DMS53 treated with DMSO at 0.1 percent for 48 hours (cell line): Measurements from ENCODE around the gene DDX4.

Experiments used
- DNase-seq: peaks from one replicate; lab custom pipeline; 2025; ENCODE audit not compliant: unreplicated experiment; lab: John Stamatoyannopoulos, UW

DDX4 gene

GRCh38 chr5:55820488-55820887, 82.6 kb downstream of the DDX4 start:
- no peak for DNase-seq

DNA sequence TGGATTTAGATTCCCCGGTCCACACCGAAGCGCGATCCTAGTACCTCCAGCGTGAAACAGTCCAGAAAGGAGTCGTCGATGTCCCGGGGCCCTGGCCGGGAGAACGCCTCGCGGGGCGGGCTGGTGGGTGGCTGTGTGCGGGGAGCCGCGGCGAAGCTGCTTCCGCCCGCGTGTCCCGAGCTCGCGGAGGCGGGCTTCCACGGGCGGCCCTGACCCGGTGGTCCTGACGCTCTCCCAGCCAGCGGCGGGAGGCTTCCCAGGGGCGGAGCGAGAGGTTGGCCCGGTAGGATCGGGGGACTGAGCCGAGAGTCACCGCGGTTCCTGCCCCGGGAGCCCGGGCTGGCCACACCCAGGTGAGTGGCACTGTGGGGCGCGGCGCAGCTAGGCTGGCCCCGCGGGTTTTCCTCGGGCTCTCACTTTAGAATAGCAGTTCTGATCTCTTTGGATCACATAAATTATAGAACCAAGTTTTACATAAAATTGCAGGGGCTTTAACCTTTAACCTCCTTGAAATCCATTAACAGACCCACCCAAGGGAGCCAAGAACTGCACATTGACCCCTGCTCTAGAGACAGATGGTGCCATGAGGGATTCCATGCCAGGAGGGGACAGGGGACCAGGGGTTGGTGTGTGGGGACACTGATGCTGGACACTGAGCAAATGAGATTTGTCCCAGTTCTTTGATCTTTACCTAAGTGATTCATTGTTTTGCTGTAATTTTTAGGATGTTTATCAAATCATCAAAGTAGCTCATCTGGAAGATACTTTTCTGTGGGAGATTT, 84.1 kb downstream of the DDX4 start:
- DNase-seq: no peak

DNA sequence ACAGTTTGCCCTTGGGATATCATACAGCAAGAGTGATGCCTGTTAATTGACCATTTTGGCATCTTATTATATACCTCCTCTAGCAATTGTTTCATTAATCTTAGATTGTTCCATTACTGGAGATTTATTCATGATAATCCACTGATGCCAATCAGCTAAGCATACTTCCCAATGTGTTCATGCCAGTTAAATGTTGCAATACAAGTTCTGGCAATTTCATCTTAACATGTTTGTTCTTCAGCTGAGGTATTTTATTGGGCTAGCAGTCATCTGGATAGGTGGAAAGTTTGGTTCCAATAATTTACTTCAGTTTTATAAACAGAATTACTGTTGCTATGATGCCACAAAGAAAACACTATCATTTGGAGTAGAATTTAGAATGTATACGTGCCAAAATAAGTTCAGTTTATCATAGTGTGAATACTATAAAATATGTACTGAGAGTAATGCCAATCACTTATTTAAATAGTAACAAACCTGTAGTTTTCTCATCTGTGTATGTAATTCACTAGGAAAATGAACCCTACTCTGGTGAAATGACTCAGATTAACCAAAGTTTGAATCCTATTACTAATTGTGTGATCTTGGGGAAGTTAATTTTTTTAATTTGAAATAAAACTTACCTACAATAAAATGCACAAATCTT, 85.4 kb downstream of the DDX4 start:
- DNase-seq: no peak

- DNase-seq: no peak
These were observed 92.1 kb downstream of the DDX4 start for GRCh38 chr5:55829956-55830355.

DNA sequence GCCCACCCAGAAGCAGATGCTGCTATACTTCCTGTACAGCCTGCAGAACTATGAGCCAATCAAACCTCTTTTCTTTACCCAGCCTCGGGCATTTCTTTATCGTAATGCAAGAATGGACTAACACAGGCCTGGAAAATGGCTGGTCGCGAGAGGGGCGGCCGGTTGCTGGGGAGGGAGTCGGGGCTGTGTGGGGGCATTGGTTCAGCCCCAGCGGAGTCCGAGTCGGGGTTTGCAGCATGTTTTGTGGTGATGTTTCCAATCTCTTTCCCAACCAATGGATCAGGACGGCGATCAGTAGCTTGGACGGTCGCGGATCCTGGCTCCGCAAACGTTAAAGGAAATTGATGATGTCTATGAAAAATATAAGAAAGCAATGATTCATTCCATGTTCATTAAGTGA, 94.6 kb downstream of the DDX4 start:
- DNase-seq: no peak

DNA sequence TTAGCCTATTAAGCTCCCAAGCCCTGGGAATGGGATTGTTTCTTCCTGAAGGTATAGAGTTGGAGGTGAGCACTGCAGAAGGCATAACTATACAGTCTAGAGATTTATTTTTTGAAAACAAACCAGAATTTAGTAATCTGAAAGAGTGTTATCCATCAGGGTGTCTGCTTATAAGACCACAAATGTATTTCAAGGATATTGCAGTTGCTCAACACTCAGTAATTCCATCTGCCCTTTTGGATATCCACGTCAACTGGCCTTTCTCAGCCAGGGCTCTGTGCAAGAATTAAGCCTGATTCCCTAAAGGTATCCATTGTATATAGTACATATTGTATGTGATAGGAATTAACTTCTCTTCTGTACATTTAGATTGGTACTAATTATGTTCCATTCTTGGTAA, 98.3 kb downstream of the DDX4 start:
- DNase-seq: no peak

DNA sequence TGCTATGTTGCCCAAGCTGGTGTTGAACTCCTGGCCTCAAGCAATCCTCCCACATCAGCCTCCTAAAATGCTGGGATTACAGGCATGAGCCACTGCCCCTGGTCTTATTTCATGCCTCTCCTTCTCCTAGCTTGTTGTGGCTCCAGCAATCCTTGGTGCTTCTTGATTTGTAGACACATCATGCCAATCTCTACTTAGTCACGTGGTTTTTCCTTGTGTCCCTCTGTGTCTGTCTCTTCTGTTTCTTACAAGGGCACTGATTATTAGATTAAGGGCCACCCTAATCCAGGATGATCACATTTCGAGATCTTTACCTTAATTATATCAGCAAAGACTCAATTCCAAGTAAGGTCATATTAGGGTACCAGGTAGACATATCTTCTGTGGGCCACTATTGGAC, 104.1 kb downstream of the DDX4 start:
- no peak for DNase-seq

GRCh38 chr5:55847837-55848236, 110.0 kb downstream of the DDX4 start:
- no peak for DNase-seq

- no peak for DNase-seq
These were observed 110.9 kb downstream of the DDX4 start for GRCh38 chr5:55848783-55849182.

GRCh38 chr5:55850839-55851674, 113.2 kb downstream of the DDX4 start, which contains the start of gene IL31RA:
Gene IL31RA (plus strand): TSS chr5:55851357. CDS start chr5:55851571, 214 bp downstream.
- DNase-seq: no peak

DNA sequence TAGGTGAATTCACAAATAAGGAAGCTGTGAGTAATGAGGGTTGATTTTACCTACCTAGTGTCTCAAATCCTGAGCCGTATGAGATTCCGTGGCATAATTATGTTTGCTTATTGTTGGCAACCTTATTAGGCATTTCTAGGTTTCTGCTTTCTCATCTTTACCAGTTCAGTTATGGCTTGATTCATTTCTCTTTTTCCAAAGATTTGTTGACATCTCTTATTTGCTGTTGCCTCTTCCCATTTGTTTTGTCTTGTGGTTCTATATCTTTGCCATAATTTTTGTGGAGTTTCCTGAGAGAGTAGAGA, 113.8 kb downstream of the DDX4 start:
- no peak for DNase-seq

DNA sequence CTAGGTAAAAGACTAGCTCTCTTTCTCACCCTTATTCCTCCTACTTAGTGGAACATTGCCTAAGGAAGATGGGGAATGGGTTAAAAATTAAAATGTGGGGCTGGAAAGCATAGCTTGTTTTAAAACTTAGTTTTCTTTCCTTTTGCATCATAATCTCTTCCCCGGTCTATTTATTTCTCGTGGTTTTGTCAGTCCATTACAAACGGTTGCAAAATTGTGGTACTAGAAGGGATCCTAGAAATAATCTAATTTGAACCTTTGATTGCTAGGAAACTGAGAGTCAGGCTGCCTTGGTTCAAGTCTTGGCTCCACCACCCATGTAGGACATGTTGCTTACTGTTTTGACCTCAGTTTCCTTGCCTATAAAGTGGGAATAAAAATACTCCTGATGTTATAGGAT, 114.6 kb downstream of the DDX4 start:
- no peak for DNase-seq

- no peak for DNase-seq
These were observed 115.3 kb downstream of the DDX4 start for GRCh38 chr5:55853041-55853670.

DNA sequence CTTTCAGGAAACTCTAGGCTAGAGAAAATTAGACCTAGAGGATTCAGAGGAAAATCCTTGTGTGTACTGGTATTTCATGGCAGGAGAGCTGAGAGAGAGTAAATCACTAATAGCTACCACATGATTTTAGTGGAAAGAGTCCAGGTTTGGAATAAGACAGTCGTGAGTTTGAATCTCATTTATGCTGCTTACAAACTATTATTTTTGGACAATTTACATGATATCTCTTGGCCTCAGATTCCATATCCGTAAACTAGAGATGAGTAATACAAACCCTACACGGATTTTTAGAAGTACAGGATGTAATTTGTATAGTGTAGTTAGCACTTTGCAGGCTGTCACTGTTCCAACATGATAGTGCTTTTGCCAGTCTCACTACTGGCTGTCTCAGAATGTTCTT, 116.0 kb downstream of the DDX4 start:
- no peak for DNase-seq

DNA sequence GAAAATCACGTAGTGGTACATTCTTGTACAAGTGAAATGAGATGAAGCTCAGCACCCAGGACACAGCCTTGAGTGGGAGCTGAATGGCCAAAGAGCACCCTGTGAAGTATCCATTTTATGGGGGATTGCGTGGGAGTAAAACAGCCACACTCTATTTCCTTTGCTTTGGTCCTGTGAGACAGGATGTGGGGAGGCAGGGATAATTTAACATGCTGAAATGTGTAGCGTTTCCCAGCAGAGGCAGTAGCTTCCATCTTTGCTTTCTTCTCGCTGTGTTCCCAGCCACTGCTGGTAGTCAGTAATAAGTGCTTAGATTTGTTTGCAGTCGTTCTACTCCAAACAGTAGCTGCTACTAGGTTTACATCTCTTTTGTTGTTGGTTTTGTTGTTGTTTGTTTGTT, 117.6 kb downstream of the DDX4 start:
- DNase-seq: no peak

- DNase-seq: no peak
These were observed 118.8 kb downstream of the DDX4 start for GRCh38 chr5:55856516-55857246.

DNA sequence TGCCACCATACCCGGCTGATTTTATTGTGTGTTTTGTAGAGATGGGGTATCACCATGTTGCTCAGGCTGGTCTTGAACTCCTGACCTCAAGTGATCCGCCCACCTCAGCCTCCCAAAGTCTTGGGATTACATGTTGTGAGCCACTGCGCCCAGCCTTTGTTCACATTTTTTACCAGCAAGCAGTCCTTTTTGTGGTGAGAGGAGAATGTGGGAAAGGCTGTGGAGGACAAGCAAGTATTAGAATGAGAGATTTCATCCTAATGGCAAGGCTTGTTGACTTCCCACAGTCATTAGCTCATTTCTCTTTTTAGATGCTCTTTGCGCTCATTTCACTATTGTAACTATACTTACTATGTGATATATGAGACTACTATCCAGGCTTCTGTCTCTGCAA, 119.4 kb downstream of the DDX4 start:
- DNase-seq: no peak

- no peak for DNase-seq
These were observed 120.2 kb downstream of the DDX4 start for GRCh38 chr5:55858104-55858503.

- DNase-seq: no peak
These were observed 122.4 kb downstream of the DDX4 start for GRCh38 chr5:55860288-55860687.

DNA sequence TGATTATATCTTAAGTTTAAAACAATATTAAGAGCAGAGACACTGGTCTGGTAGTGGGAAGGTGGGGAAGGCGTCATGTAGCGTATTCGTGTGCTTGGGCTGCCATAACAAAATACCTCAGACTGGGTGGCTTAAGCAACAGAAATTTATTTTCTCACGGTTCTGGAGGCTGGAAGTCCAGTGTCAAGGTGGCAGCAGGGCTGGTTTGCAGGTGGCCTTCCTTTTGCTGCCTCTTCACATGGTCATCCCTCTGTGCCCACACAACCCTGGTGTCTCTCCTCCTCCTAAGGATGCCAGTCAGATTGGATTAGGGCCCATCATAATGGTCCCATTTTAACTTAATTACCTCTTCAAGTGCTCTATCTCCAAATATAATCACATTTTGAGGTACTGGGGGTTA, 122.8 kb downstream of the DDX4 start:
- DNase-seq: no peak
